Astrocyte (in vitro differentiated cells and primary cell): ENCODE measurements around the gene KCNG2.

ENCODE experiments used
- EZH2 ChIP-seq: IDR thresholded peaks from 2 replicates; pipeline ENCODE4 v1.6.1; 2012; ENCODE audit warnings: mild to moderate bottlenecking, low read length, inconsistent platforms; ENCODE audit not compliant: insufficient read depth
- TF ChIP-seq, protein P1 (sequence below): IDR thresholded peaks from 2 replicates; pipeline ENCODE4 v1.5.1; 2011; ENCODE audit warnings: low read depth, mild to moderate bottlenecking, inconsistent platforms, low read length, moderate library complexity; ENCODE audit not compliant: insufficient read depth

DNA sequence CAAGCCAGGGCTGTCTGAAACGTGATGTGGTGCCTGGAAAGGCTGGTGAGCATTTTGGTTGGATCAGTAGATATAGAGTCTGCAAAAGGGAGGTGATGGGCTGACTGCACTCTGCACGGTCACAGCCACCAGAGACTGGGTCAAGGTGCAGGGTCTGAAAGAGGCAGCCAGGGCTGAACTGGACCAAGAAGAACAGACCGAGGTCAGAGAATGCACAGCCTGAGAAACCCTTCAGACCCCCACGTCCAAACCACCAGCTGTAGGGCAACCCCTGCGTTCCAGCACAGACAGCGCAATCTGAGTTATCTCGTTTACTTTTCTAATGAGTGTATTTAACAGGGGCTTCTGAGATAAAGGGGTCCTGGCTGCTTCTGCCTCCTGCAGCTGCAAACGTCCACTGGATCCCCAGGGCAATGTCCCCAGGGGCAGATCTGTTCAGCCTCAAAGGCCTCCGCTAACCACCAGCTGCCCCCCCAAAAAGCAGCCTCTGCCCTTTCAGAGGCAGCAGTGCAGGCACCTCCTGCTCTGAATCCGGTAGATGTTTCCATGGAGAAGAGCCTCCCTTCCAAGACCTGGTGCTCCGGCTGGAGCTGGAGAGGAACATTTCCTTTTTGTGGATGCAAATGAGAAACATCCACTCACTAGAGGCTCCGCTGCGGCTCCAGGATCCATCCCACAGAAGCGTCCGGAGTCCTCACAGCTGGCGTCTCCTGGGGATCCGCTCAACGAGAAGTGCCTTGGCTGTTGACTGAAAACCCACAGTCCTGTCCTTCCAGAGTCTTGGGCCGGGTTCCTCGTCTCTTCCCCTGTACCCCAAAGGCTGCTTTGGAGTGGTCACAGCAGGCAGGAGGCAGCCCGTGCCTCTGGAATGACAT is 970 bp upstream of the KCNG2 start:
- TF ChIP-seq, protein P1, sequence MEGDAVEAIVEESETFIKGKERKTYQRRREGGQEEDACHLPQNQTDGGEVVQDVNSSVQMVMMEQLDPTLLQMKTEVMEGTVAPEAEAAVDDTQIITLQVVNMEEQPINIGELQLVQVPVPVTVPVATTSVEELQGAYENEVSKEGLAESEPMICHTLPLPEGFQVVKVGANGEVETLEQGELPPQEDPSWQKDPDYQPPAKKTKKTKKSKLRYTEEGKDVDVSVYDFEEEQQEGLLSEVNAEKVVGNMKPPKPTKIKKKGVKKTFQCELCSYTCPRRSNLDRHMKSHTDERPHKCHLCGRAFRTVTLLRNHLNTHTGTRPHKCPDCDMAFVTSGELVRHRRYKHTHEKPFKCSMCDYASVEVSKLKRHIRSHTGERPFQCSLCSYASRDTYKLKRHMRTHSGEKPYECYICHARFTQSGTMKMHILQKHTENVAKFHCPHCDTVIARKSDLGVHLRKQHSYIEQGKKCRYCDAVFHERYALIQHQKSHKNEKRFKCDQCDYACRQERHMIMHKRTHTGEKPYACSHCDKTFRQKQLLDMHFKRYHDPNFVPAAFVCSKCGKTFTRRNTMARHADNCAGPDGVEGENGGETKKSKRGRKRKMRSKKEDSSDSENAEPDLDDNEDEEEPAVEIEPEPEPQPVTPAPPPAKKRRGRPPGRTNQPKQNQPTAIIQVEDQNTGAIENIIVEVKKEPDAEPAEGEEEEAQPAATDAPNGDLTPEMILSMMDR = no peak
- TF ChIP-seq EZH2 = no peak
